ENCODE data around the gene CDC42SE2.
A peak's percentile ranks its signal among the peaks of the same experiment; 100 is the strongest.
"Not testable (repeated sequence)": the region's sequence is repeated elsewhere in the genome, so short reads cannot be mapped to it uniquely, and the experiment has no call there.

Gene CDC42SE2

DNA sequence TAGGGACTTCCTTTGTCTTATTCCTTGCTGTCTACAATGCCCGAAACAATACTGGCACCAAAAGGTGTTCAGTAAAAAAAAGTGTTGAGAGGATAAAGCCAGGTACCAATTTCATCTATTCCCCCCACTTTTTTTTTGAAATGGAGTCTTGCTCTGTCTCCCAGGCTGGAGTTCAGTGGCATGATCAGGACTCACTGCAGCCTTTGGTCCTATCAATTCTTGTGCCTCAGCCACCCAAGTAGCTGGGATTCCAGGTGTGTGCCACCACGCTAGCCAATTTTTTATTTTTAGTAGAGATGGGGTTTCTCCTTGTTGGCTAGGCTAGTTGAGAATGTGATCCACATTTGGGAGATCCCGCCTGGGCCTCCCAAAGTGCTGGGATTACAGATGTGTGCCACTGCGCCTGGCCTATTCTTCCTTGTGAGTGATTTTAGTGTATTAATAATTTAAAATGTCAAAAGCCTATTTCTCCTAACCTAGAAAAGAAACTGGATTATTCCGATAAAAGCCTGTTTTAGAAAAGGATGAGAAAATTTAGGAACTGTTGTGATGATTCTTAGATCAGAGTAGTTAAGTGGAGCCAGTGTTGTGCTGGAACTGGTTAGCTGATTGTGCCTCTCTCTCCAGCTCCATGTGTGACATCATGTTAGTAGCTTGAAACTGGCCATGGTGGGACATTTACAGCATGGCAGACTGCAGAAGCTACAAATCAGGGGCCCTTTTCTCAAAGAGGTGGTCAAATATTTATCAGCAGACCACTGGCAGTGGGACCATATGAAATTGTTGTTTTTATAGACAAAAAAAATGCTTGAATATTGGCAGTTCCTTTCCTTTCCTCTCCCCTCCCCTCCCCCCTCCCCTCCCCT is 14.3 kb downstream of the CDC42SE2 start:
- DNase-seq (ENCODE audit: low read depth), result no peak

DNA sequence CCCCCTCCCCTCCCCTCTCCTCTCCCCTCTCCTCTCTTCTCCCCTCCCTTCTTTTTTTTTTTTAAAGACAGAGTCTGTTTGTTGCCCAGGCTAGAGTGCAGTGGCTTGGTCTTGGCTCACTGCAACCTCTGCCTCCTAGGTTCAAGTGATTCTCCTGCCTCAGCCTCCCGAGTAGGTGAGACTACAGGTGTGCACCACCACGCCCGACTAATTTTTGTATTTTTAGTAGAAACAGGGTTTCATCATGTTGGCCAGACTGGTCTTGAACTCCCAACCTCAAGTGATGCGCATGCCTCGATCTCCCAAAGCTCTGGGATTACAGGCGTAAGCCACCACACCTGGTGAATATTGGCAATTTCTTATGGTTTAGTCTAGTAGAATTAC is 14.9 kb downstream of the CDC42SE2 start:
- DNase-seq (ENCODE audit: low read depth), result not testable (repeated sequence)

GRCh38 chr5:131279204-131279603 is 15.4 kb downstream of the CDC42SE2 start:
- DNase-seq (ENCODE audit: low read depth), result no peak

- no peak for DNase-seq (ENCODE audit: low read depth)
These were observed 16.6 kb downstream of the CDC42SE2 start for GRCh38 chr5:131280417-131280816.

DNA sequence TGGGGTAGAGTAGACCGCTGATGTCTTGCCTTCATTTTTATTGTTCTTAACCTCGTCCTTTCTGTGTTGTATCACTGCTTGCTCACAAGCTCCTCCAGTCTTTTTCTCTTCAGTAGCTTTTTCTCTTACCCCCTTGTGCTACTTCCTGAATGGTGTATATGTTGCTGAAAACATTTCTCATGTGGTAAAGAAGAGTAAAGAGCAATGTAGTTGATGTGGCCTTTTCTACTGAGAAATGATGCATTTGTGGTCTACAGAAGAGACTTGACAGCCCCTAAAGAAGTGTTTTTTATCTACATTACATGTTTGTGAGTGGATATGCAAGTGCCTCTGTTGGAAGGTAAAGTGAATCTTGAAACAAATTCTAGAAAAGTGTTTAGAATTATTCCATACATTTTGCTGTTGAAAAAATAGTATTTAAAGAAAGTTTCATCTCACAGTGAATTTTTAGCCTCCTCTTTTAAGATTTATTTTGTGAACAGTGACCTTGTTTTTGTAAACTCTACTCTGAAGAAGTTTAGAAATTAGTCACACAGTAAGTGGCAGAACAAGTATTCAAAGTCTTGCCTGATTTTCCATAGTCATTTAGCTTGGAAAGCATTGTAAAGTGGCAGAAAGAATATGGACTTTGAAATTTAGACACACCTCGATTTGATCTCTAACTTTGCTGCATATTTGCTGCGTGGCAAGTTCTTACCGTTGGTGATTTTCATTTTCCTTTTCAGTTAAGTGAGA is 17.4 kb downstream of the CDC42SE2 start:
- DNase-seq (ENCODE audit: low read depth), result no peak

- no peak for DNase-seq (ENCODE audit: low read depth)
These were observed 18.0 kb downstream of the CDC42SE2 start for GRCh38 chr5:131281868-131282234.

- DNase-seq (ENCODE audit: low read depth), result no peak
These were observed 18.4 kb downstream of the CDC42SE2 start for GRCh38 chr5:131282235-131282634.

GRCh38 chr5:131285703-131286399 is 22.0 kb downstream of the CDC42SE2 start:
- DNase-seq (ENCODE audit: low read depth), result no peak

DNA sequence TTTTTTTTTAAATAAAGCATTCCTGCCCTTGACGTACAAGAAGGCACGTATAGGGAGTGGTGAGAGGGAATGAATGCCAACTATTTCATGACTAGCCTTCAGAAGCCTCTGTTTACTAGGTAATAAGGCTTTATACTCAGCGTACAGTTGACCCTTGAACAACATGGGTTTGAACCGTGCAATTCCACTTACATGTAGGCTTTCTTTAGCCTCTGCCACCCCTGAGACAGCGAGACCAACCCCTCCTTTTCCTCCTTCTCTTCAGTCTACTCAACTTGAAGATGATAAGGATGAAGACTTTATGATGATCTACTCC is 22.5 kb downstream of the CDC42SE2 start:
- DNase-seq (ENCODE audit: low read depth), result no peak

DNA sequence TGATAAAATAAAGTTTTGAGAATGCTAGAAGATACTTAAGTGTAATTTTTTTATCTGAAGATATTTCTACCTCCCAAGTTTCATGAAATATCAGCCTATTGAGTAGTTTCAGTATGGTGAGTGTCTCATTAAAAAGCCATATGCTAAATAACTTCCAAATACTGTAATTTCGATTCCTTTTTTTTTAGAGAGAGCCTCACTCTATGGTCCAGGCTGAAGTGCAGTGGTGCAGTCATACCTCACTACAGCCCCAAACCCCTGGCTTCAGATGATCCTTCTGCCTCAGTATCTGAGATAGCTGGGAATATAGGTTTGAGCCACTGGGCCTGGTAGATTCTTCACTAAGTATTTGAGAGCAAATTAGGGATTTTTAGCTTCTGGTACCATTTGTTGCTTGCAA is 24.5 kb downstream of the CDC42SE2 start:
- DNase-seq (ENCODE audit: low read depth), result no peak

- DNase-seq (ENCODE audit: low read depth), result no peak
These were observed 25.9 kb downstream of the CDC42SE2 start for GRCh38 chr5:131289738-131290137.

- DNase-seq (ENCODE audit: low read depth), result no peak
These were observed 32.4 kb downstream of the CDC42SE2 start for GRCh38 chr5:131296213-131296672.

DNA sequence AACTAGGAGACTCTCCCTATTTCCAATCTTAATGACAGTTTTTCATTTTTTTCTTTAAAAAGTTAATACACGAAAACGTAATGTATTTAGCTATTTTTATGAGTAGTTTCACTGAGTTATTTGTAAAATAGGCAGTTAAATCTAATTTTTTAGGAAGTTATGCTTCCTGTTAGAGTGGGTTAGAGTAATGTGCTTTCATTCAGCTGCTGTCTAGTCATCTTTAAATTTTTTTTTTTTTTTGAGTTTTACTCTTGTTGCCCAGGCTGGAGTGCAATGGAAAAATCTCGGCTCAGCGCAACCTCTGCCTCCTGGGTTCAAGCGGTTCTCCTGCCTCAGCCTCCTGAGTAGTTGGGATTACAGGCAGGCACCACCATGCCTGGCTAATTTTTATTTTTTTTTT is 34.0 kb downstream of the CDC42SE2 start:
- no peak for DNase-seq (ENCODE audit: low read depth)

DNA sequence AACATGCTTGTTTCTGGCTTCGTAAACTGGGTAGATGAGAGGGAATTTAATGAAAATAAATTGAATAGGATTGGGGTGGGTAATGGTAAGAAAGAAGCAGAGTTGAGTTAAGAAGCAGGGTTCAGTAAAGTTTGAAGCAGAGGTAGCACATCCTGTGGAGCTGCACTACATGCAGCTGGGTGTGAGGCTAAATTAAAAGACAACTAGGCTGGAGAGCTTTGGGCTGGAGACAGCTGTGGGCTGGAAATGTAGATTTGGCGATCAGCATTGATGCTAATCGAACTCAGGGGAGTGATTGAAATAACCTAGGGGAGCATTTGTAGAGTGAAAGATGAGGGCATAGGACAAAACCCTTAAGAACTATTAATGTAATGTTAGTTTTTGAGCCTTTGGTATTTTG is 35.6 kb downstream of the CDC42SE2 start:
- DNase-seq (ENCODE audit: low read depth), result no peak

DNA sequence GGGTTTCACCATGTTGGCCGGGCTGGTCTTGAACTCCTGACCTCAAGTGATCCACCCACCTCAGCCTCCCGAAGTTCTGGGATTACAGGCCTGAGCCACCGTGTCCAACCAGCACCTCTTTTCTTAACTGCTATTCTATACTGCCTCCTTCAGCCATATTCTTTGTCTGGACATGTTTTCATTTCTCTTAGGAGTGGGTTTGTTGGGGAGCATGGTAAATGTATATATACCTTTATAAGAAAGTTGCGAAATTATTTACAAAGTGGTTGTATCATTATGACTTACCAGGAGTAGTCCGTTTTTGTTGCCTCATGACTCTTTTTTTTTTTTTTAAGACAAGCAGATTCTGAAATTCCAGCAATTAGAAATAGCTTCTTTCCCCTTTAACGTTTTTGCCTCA is 38.7 kb downstream of the CDC42SE2 start:
- DNase-seq (ENCODE audit: low read depth), result no peak

DNA sequence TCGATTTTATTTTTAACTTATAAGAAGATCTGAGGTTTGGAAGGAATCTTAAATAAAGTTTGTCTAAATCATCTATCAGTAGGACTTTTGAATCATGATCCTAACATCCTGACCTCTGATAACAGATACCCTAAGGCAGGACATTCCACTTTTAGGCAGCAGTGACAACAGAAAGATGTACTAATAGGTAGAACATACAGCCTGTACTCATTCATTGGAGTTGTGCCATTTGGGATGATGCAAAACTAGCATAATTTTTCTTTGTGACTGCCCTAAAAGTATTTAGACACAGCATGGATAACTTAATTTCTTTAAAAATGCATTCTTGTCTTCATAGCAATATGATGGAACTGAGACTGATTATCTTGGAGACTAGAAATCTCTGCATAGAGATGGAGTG is 39.7 kb downstream of the CDC42SE2 start:
- no peak for DNase-seq (ENCODE audit: low read depth)

DNA sequence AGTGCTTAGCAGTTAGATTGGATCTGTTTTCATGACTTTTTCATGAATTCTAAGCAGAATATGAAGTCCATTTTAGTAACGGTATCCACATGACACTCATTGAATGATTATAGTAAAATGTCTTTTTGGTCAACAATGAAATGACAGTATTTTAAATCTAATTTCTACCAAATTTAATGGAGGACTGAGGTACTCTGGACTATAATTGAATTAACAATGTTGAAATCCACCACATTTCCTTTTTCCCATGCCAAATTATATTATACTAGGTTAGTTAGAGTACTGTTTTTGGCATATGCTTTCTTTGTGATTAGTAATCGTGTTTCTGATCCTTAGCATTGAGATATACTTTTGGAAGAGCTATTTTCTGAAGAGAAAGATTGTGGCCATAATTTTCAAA is 40.6 kb downstream of the CDC42SE2 start:
- no peak for DNase-seq (ENCODE audit: low read depth)

DNA sequence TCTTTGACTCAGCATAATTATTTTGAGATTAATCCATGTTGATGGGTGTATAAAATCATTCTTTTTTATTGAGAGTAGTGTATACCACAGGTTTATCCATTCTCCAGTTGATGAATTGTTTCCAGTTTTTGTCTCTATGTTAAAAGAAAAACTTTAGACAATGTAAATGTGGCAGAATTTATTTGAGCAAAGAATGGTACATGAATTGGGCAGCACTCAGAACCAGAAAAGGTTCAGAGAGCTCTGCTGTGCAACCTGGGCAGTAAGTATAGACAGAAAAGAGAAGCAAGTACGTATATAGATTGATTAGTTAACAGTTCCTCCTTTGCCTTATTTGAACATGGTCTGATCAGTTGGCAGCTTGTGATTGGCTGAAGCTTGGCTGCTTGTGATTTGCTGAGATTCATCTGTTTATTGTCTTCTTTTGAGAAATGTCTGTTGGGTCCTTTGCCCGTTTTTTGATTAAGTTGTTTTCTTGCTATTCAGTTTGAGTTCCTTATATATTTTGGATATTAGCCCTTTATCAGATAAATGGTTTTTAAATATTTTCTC is 41.4 kb downstream of the CDC42SE2 start:
- no peak for DNase-seq (ENCODE audit: low read depth)

GRCh38 chr5:131305906-131306305 is 42.1 kb downstream of the CDC42SE2 start:
- no peak for DNase-seq (ENCODE audit: low read depth)

- peak; percentile 11 for DNase-seq (ENCODE audit: low read depth)
These were observed 48.5 kb downstream of the CDC42SE2 start for GRCh38 chr5:131312235-131312772.

- no peak for DNase-seq (ENCODE audit: low read depth)
These were observed 52.2 kb downstream of the CDC42SE2 start for GRCh38 chr5:131316026-131316425.

DNA sequence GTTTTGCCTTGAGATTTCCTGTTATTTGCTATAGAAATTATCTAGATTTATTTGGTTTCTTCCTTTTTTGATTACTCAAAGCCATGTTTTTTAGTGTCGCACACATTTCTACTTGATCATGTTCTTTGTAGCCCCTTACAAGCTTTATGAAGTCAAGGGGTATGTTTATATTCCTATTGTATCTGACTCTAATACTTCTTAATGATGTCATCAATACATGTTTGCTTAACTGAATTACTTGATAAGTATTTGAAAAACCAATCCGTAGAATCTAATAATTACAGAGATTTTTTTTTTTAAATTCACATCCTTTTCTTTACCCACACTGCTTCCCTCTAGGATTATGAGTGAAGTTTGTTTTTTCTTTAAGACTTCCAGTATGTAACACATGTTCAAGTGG is 53.0 kb downstream of the CDC42SE2 start:
- DNase-seq (ENCODE audit: low read depth), result no peak
